Activated CD4-positive, CD25-positive, alpha-beta regulatory T cell (primary cell): ENCODE results near the gene ARHGEF10L.
"Not testable (repeated sequence)": the region's sequence is repeated elsewhere in the genome, so short reads cannot be mapped to it uniquely, and the experiment has no call there.

ENCODE experiments used
- DNase-seq, 4 experiments: peaks; one replicate each; lab custom pipeline; 2025; lab: John Stamatoyannopoulos, UW

Gene ARHGEF10L, protein sequence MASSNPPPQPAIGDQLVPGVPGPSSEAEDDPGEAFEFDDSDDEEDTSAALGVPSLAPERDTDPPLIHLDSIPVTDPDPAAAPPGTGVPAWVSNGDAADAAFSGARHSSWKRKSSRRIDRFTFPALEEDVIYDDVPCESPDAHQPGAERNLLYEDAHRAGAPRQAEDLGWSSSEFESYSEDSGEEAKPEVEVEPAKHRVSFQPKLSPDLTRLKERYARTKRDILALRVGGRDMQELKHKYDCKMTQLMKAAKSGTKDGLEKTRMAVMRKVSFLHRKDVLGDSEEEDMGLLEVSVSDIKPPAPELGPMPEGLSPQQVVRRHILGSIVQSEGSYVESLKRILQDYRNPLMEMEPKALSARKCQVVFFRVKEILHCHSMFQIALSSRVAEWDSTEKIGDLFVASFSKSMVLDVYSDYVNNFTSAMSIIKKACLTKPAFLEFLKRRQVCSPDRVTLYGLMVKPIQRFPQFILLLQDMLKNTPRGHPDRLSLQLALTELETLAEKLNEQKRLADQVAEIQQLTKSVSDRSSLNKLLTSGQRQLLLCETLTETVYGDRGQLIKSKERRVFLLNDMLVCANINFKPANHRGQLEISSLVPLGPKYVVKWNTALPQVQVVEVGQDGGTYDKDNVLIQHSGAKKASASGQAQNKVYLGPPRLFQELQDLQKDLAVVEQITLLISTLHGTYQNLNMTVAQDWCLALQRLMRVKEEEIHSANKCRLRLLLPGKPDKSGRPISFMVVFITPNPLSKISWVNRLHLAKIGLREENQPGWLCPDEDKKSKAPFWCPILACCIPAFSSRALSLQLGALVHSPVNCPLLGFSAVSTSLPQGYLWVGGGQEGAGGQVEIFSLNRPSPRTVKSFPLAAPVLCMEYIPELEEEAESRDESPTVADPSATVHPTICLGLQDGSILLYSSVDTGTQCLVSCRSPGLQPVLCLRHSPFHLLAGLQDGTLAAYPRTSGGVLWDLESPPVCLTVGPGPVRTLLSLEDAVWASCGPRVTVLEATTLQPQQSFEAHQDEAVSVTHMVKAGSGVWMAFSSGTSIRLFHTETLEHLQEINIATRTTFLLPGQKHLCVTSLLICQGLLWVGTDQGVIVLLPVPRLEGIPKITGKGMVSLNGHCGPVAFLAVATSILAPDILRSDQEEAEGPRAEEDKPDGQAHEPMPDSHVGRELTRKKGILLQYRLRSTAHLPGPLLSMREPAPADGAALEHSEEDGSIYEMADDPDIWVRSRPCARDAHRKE (N-terminal part only)

DNA sequence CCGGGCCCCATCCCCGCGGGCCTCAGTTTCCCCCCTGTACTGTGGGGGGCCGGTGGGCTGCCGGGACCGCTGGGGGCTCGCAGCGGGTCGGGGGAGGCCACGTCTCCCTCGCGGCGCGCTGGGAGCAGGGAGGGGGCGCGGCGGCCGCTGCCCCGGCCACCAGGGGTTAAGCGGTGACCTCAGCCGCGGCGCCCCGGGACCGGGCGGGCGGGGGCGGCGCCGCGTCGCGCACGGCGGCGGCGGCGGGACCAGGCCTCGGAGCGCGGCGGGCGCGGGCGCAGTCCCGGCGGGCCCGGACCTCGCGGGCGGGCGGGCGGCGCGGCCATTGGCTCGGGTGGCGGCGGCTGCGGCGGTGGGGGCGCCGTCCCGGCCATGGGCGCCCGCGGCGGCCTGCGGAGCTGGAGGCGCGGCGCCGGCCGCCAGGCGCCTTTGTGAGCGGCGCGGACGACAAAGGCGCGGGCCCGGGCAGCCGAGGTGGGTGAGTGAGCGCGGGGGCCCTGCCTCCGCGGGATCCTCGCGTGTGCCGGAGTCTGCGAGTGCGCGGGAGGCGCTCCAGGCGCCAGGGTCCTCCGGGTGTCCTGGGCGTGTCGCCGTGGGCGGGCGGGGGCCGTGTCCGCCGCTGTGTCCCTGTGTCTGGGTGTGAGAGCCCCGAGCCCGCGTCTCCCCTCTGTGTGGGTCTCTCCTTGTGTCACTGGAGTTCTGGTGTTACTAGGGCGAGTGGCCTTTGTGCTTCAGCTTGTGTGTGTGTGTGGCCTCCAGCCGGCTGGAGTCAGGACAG, at the start of gene ARHGEF10L:
Gene ARHGEF10L, plus strand, starts transcription at position 222 of the 778 bp plus-strand sequence. CDS start 40,898 bp downstream, outside the sequence.
- DNase-seq: no peak

DNA sequence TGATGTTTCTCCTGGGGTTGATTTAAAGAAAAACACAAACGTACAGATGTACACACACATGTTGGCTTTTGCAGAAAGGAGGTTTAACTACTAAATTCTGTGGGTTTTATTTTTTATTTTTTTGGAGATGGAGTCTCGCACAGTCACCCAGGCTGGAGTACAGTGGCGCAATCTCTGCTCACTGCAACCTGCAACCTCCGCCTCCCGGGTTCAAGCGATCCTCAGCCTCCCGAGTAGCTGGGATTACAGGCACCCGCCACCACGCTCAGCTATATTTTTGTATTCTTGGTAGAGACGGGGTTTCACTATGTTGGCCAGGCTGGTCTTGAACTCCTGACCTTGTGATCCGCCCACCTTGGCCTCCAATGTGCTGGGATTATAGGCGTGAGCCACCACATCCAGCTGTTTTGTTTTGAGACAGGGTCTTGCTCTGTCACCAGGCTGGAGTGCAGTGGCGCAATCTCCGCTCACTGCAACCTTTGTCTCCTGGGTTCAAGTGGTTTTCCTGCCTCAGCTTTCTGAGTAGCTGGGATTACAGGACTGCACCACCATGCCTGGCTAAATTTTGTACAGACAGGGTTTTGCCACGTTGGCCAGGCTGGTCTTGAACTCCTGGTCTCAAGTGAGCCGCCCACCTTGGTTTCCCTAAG, 49.6 kb upstream of the ARHGEF10L start:
- not testable (repeated sequence) for DNase-seq

DNA sequence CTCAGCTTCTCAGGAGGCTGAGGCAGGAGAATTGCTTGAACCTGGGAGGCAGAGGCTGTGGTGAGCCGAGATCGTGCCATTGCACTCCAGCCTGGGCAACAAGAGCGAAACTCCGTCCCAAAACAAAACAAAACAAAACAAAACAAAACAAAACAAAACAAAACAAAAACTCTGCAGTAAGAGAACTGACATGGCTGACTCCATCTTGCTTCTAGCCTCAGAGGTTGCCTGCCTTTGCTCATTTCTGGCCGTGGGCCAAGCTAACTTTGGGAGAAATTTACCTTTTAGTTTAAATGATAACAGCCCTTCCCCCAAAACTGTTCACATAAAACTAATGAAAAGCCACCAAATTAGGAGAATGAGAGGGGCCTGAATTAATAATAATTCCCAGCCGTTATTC, 48.8 kb upstream of the ARHGEF10L start:
- not testable (repeated sequence) for DNase-seq

DNA sequence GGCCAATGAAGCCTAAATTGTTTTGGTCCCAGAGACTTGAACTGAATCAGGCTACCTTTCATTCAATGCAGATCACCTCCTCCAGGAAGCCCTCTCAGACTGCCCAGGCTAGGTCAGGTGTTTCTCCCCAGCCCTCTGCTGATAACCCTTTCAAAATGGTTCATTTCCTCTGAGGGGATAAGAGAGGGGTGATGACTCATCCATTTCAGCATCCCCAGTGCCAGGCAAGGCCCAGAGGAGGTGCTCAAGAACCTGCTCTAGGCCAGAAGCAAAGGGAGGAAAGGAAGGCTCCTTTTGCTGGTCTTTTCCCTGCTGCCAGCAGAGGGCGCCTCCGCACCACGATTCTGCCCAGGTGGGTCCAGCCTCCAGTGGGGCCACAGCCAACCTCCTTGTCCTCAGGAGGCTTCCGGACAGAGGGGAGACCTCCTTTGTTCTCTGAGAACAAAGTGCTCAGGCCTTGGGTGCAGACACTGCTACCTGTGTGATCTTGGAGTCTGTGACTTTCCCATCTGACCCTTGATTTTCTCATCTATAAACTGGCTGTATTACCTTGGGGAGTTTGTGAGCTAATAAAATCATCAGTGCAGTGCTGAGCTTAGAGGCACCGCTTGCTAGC, 45.3 kb upstream of the ARHGEF10L start:
- DNase-seq: peak; percentile 22 to 51 (median 30)

DNA sequence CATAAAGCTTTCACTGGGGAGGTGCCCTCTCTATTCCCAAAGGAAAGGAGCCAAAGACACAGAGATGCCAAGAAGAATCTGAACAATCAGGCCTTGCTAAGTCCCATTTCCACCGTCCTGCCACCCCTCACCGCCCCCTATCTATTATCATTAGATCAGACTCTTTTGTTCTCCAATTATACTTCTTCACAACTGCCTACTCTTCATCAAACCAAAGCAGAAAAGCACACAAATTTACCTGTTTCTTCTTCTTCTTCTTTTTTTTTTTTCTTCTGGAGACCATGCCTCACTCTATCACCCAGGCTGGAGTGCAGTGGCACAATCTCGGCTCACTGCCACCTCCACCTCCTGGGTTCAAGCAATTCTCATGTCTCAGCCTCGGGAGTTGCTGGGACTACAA, 43.1 kb upstream of the ARHGEF10L start:
- no peak for DNase-seq

DNA sequence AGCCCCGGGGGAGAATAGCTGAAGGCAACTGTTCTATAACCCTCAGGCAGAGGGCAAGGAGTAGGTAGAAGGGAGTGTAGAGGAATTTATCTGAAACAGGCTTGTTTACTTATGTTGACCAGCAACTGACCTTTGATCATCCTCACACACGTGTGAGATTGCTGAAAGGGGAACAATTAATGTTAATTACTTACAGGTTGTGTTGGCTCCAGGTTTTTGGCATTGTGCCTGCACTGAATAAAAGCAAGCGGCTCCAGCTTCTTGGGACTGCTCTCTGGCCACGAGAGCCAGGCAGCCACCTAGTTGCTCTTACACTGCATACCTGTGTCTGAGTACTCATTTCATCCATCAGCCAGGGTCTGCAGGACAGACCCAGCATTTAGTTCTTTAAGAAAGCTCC, 41.3 kb upstream of the ARHGEF10L start:
- DNase-seq: no peak

DNA sequence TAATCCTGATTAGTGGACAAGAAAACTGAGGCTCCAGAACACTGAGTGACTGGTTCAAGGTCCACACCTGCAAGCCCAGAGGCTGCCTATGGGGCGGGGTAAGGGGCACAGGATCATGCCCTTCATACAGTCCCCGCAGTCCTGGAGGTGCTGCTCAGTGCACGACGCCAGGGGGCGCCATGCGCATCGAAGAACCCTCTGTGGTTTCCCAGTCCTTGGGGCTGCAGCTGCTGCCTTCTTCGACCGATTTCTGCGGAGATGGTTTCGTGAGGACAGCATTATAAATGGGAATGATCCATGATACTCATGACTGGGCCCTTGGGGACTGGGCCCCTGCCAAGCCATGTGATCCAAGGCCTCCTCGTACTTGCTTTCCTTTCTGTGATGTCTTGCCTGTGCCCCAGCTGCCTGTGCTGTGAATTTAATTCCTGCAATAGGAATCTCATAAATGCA, 37.1 kb upstream of the ARHGEF10L start:
- peak in 2 of 4 experiments; percentile 4 to 34 for DNase-seq

DNA sequence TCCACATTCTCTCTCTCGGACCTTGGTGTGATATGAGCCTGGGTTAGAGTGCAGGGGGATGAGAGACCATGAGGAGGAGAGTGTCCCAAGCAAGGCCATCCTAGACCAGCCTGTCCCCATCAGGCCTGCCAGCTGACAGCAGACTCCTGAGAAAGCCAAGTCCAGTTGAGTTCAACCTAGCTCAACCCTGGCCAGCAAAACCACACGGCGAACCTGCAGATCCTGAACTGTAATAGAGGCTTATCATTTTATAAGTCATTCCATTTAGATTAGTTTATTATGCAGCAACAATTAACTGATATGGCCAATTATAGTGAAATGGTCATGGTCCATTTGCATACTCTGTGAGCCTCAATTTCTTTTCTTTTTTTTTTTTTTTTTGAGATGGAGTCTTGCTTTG, 36.4 kb upstream of the ARHGEF10L start:
- no peak for DNase-seq

DNA sequence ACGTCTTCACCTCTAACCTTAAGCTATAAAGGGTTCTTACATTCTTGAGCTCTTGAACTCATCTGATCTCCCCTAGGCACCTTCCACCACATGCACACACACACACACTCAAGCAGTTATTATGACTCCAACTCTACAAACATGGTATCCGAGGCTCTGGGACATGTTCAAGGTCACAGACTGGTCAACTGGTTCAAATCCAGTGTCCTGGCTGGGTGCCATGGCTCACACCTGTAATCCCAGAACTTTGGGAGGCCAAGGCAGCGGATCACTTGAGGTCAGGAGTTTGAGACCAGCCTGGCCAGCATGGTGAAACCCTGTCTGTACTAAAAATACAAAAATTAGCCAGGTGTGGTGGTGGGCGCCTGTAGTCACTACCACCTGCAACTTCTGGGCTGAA, 32.3 kb upstream of the ARHGEF10L start:
- DNase-seq: not testable (repeated sequence)

DNA sequence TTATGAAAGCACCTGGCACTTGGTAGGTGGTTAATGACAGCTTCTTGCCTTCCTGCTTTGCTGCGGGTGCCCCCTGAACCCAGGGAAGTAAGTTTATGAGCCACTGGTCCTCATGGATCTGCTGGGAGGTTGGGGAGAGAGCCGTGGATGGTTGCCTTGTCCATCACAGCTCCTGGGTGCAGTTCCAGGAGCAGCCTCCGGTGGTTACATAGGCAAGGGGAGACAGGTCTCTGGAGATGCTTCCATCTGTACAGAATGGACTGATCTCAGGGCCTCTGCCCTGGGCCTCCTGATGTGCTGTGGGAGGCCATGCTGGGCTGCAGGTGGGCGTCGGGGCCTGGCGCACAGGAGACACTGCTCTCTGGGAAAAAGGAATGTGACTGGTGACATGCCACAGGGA, 31.6 kb upstream of the ARHGEF10L start:
- no peak for DNase-seq

DNA sequence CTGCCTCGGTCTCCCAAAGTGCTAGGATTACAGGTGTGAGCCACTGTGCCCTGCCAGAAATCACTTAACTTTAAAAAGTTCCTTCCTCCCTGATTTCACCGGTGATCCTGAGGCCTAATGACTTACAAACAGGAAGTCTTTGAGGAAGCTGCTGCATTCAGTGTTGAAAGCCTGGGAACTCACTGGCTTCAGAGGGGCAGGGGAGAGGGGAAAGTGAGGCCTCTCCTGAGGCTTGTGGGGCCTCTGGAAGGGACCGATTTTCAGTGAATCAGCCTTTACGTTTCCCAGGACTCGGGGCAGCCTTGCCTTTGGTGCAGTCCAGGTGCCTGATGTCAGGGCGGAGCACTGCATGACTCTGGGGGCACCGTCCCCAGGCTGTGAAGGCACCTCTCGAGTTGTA, 30.1 kb upstream of the ARHGEF10L start:
- no peak for DNase-seq

DNA sequence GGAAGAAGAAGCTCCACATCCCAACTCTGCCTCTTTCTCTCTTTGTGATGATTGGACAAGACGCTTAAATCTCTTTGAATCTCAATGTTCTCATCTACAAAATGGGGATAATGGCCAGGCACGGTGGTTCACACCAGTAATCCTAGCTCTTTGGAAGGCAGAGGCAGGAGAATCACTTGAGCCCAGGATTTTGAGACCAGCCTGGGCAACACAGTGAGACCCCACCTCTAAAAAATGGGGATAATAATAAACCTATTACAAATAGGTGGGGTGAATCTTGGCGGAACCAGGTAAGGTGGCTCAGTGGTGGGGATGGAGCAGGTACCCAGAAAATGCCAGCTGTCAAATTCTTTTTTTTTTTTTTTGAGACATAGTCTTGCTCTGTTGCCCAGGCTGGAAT, 29.4 kb upstream of the ARHGEF10L start:
- no peak for DNase-seq

DNA sequence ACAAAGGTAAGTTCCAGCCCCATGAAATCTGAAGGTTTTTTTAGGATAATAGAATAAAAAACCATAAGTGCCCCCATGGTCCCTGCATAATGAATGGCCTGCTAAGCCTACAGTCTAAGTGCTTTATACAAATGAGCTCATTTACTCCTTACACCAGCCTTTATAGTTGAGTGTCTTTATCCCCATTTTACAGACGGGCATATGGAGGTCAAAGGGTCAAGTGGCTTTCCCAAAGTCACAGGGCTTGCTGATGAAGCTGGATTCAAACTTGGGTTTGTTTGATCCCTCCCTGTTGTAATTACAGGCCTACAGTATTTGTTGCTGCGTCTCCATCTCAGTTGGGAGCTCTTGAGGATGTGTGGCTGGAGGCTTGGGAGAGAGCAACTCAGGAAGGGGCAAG, 28.3 kb upstream of the ARHGEF10L start:
- no peak for DNase-seq

DNA sequence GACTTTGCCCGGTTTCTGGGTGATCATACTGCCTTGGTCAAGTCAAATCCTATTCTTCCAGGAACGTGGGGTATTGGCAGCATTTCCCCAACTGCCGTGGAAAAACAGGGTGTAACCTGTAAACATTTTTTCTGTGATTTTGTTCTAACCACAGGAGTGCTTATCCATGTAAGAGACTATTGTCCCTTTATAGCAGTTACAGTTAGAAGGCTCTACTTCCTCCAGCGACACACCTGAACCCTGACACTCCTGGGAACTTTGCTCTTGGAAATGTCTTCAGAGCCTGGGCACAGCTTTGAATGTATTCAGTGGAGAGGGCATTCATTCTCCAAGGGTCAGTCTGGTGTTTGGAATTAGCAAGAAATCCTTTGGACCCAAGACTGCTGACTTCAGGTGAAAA, 26.4 kb upstream of the ARHGEF10L start:
- no peak for DNase-seq

DNA sequence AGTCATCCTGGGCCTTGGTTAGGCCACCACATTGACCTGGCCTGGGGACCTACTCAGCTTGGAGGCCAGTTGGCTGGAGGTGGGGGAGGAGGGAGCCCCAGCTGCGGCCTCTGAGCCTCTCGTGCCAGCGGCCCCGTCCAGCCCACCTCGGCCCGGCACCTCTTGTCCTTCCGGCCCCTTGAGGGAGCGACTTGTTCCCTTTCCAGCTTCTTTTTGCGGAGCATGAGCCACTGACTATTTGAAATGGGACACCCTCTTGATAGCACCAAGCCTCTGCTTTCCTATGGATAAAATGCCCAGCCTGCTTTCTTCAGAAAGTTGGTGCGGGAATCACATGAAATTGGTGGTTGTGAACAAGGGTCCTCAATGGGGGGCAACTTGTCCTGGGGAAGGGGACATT, 24.7 kb upstream of the ARHGEF10L start:
- no peak for DNase-seq

DNA sequence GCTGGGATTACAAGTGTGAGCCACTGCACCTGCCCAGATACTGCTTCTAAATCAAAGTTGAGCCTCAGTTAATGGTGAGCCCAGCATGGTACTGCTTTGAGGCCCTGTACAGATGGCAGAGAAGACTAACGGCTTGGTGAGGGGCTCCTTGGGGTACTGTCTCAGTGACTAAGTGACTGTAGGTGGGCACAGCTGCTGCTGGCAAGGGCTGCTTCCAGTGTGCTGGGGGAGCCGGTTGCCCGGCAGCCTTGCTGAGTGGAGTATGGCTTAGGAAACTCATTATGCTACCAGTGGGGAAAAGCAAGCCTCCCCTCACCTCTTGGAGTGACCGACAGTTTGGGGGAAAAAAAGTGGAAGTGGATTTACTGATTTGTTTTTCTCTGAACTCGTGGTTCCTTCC, 23.6 kb upstream of the ARHGEF10L start:
- DNase-seq: no peak

DNA sequence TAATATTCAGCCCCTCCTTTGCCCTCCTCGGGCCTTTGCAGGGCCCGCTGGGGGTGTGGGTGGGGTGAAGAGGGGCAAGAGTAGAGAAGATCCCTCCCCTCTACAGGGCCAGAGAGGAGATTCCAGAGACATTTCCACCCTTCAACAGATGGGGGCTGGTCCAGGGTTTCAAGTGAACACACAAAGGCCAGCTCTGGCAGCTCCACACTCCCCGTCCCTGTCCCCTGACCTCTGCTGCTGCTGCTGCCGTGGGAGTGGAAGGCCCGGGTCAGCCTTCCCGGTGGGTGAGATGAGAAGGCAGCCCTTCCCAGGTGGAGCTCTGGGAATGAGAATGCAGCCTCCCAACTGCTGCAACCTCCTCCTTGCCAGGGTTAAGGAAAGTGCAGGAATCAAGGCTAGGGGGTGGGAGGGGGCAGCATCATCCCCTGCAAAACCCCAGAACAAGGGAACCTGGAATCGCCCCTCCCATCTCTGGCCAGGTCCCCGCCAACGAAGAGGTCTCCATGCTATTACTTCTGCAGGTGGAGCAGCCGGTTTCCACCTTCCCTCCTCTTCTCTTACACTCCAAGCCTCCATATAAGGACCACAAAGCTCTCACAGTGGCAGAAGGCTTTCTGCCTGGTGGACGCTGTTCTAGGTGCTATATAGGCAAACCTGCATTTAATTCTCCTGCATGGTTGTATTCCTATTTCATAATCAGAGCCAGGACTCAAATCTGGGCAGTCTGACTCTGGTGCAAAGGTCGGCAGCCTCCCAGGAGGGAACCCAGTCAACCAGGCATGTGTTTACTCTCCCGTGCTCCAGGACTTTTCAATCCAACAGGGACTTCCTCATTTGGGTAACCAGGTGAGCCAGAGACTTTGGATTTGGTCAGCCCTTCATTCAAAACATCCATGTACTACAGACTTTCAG, 22.9 kb upstream of the ARHGEF10L start:
- no peak for DNase-seq

DNA sequence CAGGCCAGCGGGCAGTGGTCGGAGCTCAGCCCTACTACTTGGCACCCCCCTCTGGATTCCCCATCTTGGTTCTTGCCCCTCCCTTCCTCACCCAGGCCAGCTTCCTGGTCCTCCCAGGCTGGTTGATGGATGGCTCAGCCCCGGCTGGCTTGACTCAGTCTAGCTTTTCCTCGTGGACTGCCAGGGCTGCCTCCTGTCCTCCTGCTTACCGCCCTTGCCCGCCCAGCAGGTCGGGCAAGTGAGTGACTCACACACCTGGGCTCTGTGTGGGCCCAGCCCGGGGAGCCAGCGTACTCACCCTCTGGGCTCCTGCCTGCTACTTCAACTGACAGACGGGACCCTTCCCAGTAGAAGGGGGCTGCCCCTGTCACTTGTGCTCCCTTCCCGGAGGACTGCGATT, 19.5 kb upstream of the ARHGEF10L start:
- DNase-seq: no peak
